GM12892 (cell line): ENCODE data around the gene SUGCT.
"Not testable (repeated sequence)": the region's sequence is repeated elsewhere in the genome, so short reads cannot be mapped to it uniquely, and the experiment has no call there.

Experiments
- DNase-seq: peaks from one replicate; pipeline ENCODE4 v3.0.0; 2011; ENCODE audit not compliant: insufficient read length
- FAIRE-seq: peaks from 2 replicates; lab custom pipeline; 2011; peaks lifted over from hg19 to GRCh38; lab: Jason Lieb, UNC
- POLR2A ChIP-seq: IDR thresholded peaks from 2 replicates; pipeline ENCODE4 v1.6.1; 2011; ENCODE audit warnings: low read depth, low read length, control low read depth
- POLR2AphosphoS5 ChIP-seq: IDR thresholded peaks from 2 replicates; pipeline ENCODE4 v1.6.1; 2011; ENCODE audit warnings: low read depth, low read length, control low read depth
- TAF1 ChIP-seq: IDR thresholded peaks from 2 replicates; pipeline ENCODE4 v1.6.1; 2011; ENCODE audit warnings: low read depth, mild to moderate bottlenecking, control low read depth, low read length, borderline replicate concordance

Gene SUGCT

DNA sequence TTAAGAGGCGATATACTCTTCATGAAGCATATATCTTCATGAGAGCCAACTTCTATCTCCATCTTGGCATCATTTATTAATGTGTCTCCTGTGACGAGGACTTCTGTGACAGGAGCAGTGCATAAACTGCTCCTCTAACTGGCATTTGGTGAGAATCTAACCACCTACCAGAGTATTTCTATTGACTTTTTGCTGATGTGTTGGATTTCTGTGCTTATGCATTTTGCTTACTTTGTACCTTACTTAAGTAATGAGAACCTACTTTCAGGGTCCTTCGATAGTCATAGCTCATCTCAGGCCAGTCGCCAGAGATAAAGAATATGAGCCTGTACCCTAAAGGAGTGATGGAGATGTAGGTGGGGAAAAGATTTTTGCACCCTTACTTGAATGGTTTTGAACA is 265.7 kb downstream of the SUGCT start:
- DNase-seq (no peak), FAIRE-seq (no peak)
- no peak for TF ChIP-seq TAF1
- TF ChIP-seq POLR2AphosphoS5, result no peak
- no peak for TF ChIP-seq POLR2A

- no peak for DNase-seq
- no peak for FAIRE-seq
- no peak for TF ChIP-seq POLR2AphosphoS5
- no peak for TF ChIP-seq TAF1
- no peak for TF ChIP-seq POLR2A
Measured at GRCh38 chr7:40401406-40401805, 266.6 kb downstream of the SUGCT start.

- DNase-seq (no peak), FAIRE-seq (no peak)
- TF ChIP-seq POLR2A, result no peak
- TF ChIP-seq POLR2AphosphoS5, result no peak
- TF ChIP-seq TAF1, result no peak
Measured at GRCh38 chr7:40402661-40403060, 267.9 kb downstream of the SUGCT start.

DNA sequence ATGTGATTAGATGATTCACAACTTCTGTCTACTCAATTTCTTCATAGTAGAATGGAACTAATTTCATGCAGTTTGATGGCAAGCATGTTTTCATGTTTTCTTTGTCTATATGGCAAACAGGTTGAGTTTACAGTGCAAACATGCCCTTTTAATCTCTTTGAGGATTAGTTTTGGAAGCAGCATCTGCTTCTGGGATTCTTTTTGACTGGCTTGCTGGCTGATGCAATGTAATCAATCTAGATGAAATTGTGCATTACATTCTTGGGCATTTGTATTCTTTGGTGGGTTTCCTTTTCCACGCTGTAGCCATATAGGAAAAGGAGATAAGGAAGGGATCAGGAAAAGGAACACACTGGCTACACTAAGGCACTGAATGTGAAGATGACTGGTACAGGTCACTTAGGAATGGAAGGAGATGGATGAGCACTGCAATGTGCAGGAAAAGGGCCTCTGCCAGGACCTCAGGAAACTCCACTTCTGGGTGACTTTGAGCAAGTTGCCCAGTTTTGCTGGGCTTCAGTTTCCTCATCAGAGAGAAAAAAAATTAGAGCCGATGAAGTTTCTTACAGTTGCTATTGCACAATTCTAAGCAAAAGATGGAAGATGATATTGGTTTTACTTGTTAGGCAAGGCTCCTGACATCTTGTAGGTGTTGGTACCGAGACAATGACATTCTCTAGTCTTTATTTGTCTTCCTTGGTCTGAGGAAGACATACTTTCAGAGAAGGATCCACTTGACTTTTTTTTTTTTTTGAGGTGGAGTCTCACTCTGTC is 269.1 kb downstream of the SUGCT start:
- FAIRE-seq, result no peak
- no peak for TF ChIP-seq POLR2A
- TF ChIP-seq TAF1, result no peak
- TF ChIP-seq POLR2AphosphoS5, result no peak
- no peak for DNase-seq

- FAIRE-seq, result no peak
Measured at GRCh38 chr7:40405991-40406390, 271.2 kb downstream of the SUGCT start.

DNA sequence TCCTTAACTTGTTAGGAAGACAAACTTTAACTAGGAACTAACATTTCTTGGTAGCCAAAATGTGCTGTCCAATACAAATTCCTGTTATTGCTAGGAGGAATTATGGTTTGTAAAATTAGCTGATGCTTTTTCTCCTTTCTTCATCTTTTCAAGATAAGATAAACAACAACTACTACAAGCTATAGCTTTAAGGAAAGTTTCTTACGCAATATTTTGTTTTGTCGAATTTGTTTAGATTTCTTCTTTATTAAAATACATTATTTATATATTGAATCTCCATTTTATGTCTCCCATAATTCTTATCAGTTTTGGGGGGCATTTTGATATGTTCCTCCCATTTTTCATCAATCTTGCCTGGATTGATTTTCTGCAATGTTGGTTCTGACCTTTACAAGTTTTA is 277.5 kb downstream of the SUGCT start:
- FAIRE-seq (no peak), DNase-seq (no peak)
- TF ChIP-seq TAF1, result no peak
- no peak for TF ChIP-seq POLR2AphosphoS5
- no peak for TF ChIP-seq POLR2A

More at GRCh38 chr7:40405991-40406390, 271.2 kb downstream of the SUGCT start:
- no peak for DNase-seq
- no peak for TF ChIP-seq POLR2A
- TF ChIP-seq TAF1, result no peak
- no peak for TF ChIP-seq POLR2AphosphoS5

GRCh38 chr7:40414704-40415103 is 279.9 kb downstream of the SUGCT start:
- FAIRE-seq, DNase-seq: not testable (repeated sequence)

GRCh38 chr7:40418448-40418847 is 283.6 kb downstream of the SUGCT start:
- TF ChIP-seq POLR2A (no peak), POLR2AphosphoS5 (no peak), TAF1 (no peak)
- no peak for FAIRE-seq
- DNase-seq, result no peak

GRCh38 chr7:40418983-40419382 is 284.2 kb downstream of the SUGCT start:
- no peak for FAIRE-seq
- no peak for DNase-seq
- TF ChIP-seq POLR2A, result no peak
- no peak for TF ChIP-seq TAF1
- TF ChIP-seq POLR2AphosphoS5, result no peak

DNA sequence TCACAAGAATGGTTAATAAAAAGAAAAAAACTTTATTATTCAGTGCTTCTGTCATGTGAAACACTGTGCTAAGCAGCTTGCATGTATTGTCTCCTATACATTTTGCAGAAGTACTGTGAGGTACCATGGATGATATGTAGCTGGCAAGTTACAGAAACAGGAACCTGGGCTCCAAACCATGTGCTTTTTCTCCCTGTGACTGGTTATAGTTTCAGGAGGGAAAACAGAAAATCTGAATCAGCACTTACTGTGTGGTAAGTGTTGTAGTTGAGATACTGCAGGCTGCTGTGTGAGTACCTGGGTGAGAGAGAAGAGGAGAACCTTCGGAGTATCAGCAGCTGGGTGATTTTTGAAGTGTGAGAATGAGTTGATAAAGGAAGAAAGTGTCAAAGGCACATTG is 285.0 kb downstream of the SUGCT start:
- TF ChIP-seq POLR2A, result no peak
- no peak for TF ChIP-seq TAF1
- no peak for TF ChIP-seq POLR2AphosphoS5
- DNase-seq (no peak), FAIRE-seq (no peak)

DNA sequence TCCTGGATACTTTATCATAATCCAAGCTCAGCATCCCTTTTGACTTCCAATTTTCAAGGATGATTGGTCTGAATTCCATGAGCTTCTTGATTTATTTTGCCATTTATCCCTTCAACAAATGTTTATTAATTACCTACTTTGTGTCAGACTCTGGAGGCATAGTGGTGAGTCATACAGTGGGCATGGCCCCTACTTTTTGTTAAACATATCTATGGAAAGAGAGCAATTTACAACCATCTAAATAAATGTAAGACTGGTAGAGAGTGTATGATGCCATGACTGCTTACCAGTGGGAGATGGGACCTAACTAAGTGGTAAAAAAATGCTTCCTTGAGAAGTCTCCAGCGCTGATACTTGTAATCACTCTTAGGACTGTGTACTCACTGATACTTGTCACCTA is 286.6 kb downstream of the SUGCT start:
- no peak for FAIRE-seq
- TF ChIP-seq TAF1 (no peak), POLR2A (no peak), POLR2AphosphoS5 (no peak)
- no peak for DNase-seq

DNA sequence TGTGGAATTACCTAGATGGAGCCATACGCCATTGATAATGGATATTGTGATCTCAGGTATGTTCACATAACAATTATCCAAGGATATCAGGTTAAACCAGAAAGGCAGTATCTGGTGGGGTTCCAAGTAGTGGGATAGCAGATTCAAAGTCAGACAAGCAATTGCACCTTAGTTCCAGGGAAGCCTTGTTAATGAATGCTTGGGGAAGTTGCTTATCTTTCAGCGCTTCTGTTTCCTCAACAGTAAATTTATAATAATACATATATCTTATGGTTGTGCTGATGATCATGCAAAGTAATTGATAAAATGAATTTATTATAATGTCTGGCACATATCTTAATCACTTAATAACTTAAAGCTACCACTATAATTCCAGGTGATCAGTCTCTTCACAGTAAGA is 290.9 kb downstream of the SUGCT start:
- no peak for FAIRE-seq
- TF ChIP-seq POLR2AphosphoS5, result no peak
- TF ChIP-seq POLR2A, result no peak
- TF ChIP-seq TAF1, result no peak
- DNase-seq, result no peak
